NCI-H1417 treated with DMSO at 0.1 percent for 48 hours (cell line): ENCODE results near the gene PDC.

Source experiments
- DNase-seq: peaks from one replicate; lab custom pipeline; 2025; lab: John Stamatoyannopoulos, UW

The PDC gene

GRCh38 chr1:186461014-186461413, at the start of gene PDC:
Gene PDC (minus strand): TSS chr1:186461114. CDS start chr1:186449459, 11,655 bp downstream.
- DNase-seq = no peak

GRCh38 chr1:186503190-186503589, 42.3 kb upstream of the PDC start:
- DNase-seq = no peak

GRCh38 chr1:186502087-186502486, 41.2 kb upstream of the PDC start:
- DNase-seq = no peak

- DNase-seq = no peak
Measured at GRCh38 chr1:186500804-186501203, 39.9 kb upstream of the PDC start.

- no peak for DNase-seq
Measured at GRCh38 chr1:186499571-186499970, 38.7 kb upstream of the PDC start.

GRCh38 chr1:186498695-186499389, 37.9 kb upstream of the PDC start:
- DNase-seq = no peak

GRCh38 chr1:186498071-186498470, 37.2 kb upstream of the PDC start:
- DNase-seq = no peak

- DNase-seq = no peak
Measured at GRCh38 chr1:186497651-186498050, 36.7 kb upstream of the PDC start.

- no peak for DNase-seq
Measured at GRCh38 chr1:186496171-186496851, 35.4 kb upstream of the PDC start.

GRCh38 chr1:186494832-186495271, 33.9 kb upstream of the PDC start:
- no peak for DNase-seq

- no peak for DNase-seq
Measured at GRCh38 chr1:186492531-186493291, 31.8 kb upstream of the PDC start.

GRCh38 chr1:186491336-186491735, 30.4 kb upstream of the PDC start:
- no peak for DNase-seq

- DNase-seq = no peak
Measured at GRCh38 chr1:186487163-186487562, 26.2 kb upstream of the PDC start.

- no peak for DNase-seq
Measured at GRCh38 chr1:186486061-186486460, 25.1 kb upstream of the PDC start.

GRCh38 chr1:186483561-186483960, 22.6 kb upstream of the PDC start:
- DNase-seq = no peak

- DNase-seq = no peak
Measured at GRCh38 chr1:186482661-186483255, 21.8 kb upstream of the PDC start.

GRCh38 chr1:186481303-186481888, 20.5 kb upstream of the PDC start:
- DNase-seq = no peak

- no peak for DNase-seq
Measured at GRCh38 chr1:186479162-186479561, 18.2 kb upstream of the PDC start.

GRCh38 chr1:186476264-186477040, 15.5 kb upstream of the PDC start:
- DNase-seq = no peak

GRCh38 chr1:186474208-186474607, 13.3 kb upstream of the PDC start:
- DNase-seq = no peak

- no peak for DNase-seq
Measured at GRCh38 chr1:186473047-186473446, 12.1 kb upstream of the PDC start.
